HG02642 (cell line): ENCODE results near the gene TACC2.

Source experiments
- ATAC-seq: cut with Tn5 transposase; IDR thresholded peaks from one replicate; pipeline ENCODE4 v1.9.1; 2021; ENCODE audit warnings: mild to moderate bottlenecking; ENCODE audit not compliant: unreplicated experiment, poor library complexity

TACC2 gene

DNA sequence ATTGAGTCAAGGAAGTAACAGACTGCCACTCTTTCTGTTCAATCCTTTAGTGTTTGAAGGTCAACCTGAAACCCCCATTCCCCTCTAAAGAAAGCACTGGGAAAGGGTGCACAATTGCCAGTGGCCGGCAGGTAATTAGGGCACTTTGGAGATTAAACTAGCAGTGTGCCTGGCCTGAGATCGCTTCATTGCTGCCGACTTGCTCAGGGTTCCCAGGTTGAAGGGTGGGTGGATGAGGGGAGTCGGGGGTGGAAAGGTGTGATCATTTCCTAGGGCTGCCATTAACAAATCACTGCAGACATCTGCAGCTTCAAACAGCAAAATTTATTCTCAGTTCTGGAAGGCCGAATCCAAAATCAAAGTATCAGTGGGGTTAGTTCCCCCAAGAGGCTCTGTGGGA, 265.9 kb downstream of the TACC2 start:
- ATAC-seq: no peak

GRCh38 chr10:122255509-122256301, 266.7 kb downstream of the TACC2 start:
- ATAC-seq: no peak

GRCh38 chr10:122257041-122257440, 268.1 kb downstream of the TACC2 start:
- ATAC-seq: no peak

DNA sequence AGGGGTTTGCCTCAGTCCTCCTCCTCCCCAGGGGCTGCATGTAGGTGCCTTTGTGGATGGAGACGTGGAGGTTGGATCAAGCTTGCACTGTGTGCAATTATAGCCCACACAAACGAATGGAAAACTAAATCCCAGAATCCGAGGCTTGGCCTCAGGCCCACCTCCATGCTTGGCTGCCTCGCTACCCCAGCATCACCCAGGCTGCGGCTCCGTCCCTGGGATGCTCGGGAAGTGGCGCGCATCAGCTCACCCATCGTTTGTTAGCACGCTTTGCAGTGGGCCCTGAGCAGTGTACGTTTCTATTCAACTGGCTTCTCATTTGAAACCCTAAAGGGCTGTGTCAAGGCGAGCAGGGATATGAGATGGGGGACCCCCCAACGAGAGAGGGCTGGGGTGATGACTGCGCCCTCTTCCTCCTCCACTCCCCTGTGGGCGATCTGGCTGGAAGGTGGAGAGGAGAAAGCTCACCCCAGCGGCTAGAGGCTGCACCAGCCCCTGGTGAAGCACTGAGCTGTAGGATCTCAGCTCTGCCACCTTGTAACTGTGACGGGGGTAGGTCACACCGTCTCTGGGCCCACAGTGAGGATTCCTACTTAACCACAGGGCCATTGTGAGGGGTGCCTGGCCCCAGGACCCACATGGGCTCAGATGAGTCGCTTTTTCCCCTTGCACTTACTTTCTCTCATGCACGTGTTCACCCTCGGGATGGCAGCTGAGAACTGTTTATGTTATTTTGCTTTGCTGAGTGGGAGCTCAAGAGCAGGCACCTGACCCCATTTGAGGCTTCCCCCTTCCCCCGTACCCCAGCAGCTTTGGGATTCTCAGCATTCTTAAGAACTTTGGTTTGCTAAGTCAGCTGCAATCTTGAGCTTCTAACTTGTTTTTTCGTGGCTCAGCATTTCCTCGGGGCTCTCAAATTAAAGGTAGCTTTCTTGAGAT, 269.4 kb downstream of the TACC2 start:
- ATAC-seq: no peak

GRCh38 chr10:122259075-122259466, 270.1 kb downstream of the TACC2 start:
- ATAC-seq: no peak

GRCh38 chr10:122261584-122261983, 272.6 kb downstream of the TACC2 start:
- ATAC-seq: no peak

DNA sequence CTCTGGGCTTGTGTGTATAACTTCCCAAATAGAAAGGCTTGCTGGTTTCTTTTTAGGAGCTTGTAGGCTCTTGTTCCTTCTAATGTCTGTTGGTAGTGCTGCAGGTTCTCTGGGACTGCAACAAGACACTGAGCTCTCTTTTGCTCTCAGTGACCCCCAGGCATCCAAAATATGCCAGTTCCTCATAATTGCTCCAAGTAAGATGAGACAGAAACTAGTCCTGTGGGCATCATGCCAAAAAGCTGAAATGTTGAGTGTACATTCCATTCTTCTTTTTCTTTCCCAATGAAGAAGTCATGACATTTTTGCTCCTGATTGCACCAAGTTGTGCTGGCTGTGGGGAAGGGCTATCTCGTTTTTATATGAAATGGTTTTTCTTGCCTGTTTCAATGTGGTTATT, 275.0 kb downstream of the TACC2 start:
- no peak for ATAC-seq

DNA sequence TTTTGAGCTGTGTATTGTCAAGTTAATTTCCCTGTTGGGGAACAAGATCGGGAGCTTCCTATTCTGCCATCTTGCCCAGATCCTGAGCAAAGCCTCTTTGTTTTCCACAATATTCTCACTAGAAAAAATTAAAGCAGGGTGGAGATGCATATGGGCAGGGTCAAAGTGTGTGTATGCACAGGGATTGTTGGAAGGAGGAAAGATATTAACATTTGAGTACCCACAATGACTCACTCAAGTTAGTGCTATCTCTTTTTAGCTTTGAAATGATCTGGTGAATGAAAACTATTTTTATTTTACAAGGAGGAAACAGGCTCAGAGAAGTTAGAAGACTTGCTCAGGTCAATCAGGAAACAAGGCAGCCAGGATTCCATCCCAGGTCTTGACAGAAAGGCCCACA, 275.5 kb downstream of the TACC2 start:
- no peak for ATAC-seq

- ATAC-seq: no peak
These were observed 276.0 kb downstream of the TACC2 start for GRCh38 chr10:122264931-122265330.

GRCh38 chr10:122265896-122266295, 276.9 kb downstream of the TACC2 start:
- no peak for ATAC-seq

GRCh38 chr10:122267849-122268737, 279.1 kb downstream of the TACC2 start:
- ATAC-seq: peak; percentile 68

- no peak for ATAC-seq
These were observed 280.2 kb downstream of the TACC2 start for GRCh38 chr10:122269059-122269687.

- no peak for ATAC-seq
These were observed 282.1 kb downstream of the TACC2 start, which contains the start of gene BTBD16 for GRCh38 chr10:122271076-122271475. Gene BTBD16 (plus strand): TSS chr10:122271296. CDS start chr10:122275082, 3,786 bp downstream.

GRCh38 chr10:122273966-122274545, 285.1 kb downstream of the TACC2 start:
- ATAC-seq: no peak

DNA sequence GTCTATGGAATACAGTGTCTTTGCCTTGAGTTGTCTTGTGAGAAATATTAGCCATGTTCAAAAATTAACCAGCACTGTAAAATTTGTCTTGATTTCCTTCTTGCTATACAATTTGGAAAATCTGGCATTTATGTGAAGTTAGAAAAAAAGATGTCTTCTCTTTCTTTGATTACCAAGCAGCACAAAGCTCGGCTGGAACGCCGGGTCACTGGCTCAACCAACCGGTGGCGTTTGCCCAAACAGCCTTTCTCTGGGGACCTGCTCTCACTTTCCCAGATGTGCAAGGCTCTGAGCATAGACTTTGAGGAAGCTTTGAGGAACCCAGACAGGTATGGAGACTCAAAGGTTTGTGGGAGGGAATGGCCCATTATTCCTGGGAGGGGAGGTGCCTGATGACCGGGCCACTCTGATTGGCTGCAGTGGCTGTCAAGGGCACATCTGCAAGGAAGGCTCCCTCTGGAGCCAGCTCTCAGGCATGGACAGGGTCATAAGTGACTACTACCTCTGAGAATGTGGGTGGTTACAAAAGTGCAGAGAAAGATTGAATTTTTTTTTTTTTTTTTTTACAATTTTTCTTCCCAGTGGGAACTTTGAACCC, 287.7 kb downstream of the TACC2 start:
- no peak for ATAC-seq

GRCh38 chr10:122277526-122278136, 288.7 kb downstream of the TACC2 start:
- no peak for ATAC-seq

GRCh38 chr10:122279725-122280141, 290.8 kb downstream of the TACC2 start:
- no peak for ATAC-seq

DNA sequence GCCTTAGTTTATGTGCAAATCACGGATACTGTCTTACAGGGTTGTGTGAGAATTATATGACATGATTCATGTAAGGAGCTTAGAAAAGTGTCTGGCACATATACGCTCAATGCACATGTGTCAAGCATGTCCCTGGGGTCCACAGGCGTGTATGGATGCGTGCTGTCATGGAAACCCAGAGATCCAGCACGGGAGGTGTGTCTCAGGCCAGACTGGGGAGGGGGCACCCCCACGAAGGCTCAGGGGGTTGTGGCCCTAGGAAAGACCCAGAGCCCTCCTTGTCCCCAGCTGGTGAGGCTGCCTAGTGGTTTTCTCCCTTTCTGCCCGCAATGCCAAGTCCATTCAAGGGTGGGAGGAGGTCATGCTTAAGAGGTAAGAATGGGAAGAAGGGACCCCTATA, 291.2 kb downstream of the TACC2 start:
- no peak for ATAC-seq
